ENCODE results near the gene ABCA1. TPM values are rescaled to one million over a fixed set of nuclear protein-coding genes. Genes with fewer than 3 reads are reported as not detected.

ABCA1 gene
- total and polyA plus RNA-seq, 10 of the 15 experiments (the other 5 are each of a cell fraction or from before 2014, with no cell fraction given): 0.01 to 0.56 (median 0.16) TPM

- H3K79me2 ChIP-seq (ENCODE audit: control insufficient read depth, insufficient read depth, low read length): no peaks in the 10 kb centered on the region
- no peaks in the 10 kb centered on the region for H3K9me3 ChIP-seq (replicated peaks; ENCODE audit: control insufficient read depth, insufficient read depth, low read length)
- no peaks in the 10 kb centered on the region; the same call in 1 of the 2 replicates for H3K4me1 ChIP-seq (ENCODE audit: control insufficient read depth, insufficient read depth, low read length)
- intact Hi-C loops (cut with micrococcal nuclease; ENCODE audit: unreplicated experiment) (no loop called here), in situ Hi-C loops (cut with MboI) (no loop called here)
- no peak for ATAC-seq
- BruUV-seq (replicated peaks): no TSS peak
- H3K9ac ChIP-seq (ENCODE audit: control insufficient read depth, insufficient read depth, low read length): no peak overlapping the region
- ChIA-PET POLR2A (no interaction called here), CTCF (interaction anchor here (0.9 kb wide), 1 partner anchor 43 kb away, joined by 3 read pairs; no protein-coding TSS in a partner anchor), RAD21 (ENCODE audit: unreplicated experiment) (no interaction called here), SMC1A (ENCODE audit: uncharacterized antibody, unreplicated experiment) (no interaction called here)
- no peak for DNase-seq (ENCODE audit: low read depth, low spot score)
- H4K20me1 ChIP-seq (ENCODE audit: control insufficient read depth, insufficient read depth): no peaks in the 10 kb centered on the region
- H3K27ac ChIP-seq (ENCODE audit: control insufficient read depth, insufficient read depth): no peak overlapping the region
- no peak overlapping the region for H3K4me3 ChIP-seq
- no peak for FAIRE-seq
- no peaks in the 10 kb centered on the region for H3K27me3 ChIP-seq (replicated peaks in 1 of 2; ENCODE audit: control insufficient read depth in 2 of 2, insufficient read depth in 2 of 2, low read length in 1 of 2)
- WGBS (ENCODE audit: insufficient coverage, insufficient replicate concordance, low lambda C conversion rate, missing lambda C conversion rate): 53% methylated on average over 3 of the region's 3 CpGs
- TF ChIP-seq RAD21 (IDR thresholded peaks at IDR 0.05; ENCODE audit: insufficient read depth, low read depth, low read length) (no peak), PAX5 (IDR thresholded peaks at IDR 0.05; ENCODE audit: borderline replicate concordance, low read depth, low read length) (no peak), NR2C1 (IDR thresholded peaks at IDR 0.05) (no peak), MEF2A (IDR thresholded peaks at IDR 0.05; ENCODE audit: insufficient read depth, low read depth, low read length) (no peak), EP300 (IDR thresholded peaks at IDR 0.05; ENCODE audit: borderline replicate concordance in 1 of 2, control insufficient read depth in 1 of 2, low read depth in 2 of 2, low read length in 2 of 2) (no peak), ZNF687 (IDR thresholded peaks at IDR 0.05) (no peak), ELK1 (IDR thresholded peaks at IDR 0.05; ENCODE audit: low read depth, low read length) (no peak), ZNF384 (IDR thresholded peaks at IDR 0.05; ENCODE audit: borderline replicate concordance, low read depth, low read length) (no peak), BCL11A (IDR thresholded peaks at IDR 0.05; ENCODE audit: low read depth, low read length) (no peak), NKRF (conservative IDR thresholded peaks at IDR 0.05) (no peak), IKZF1 (conservative IDR thresholded peaks at IDR 0.05) (no peak), MYC (IDR thresholded peaks at IDR 0.05; ENCODE audit: insufficient read depth, insufficient read length, insufficient replicate concordance, low read length, severe bottlenecking) (no peak), NFXL1 (IDR thresholded peaks at IDR 0.05; ENCODE audit: borderline replicate concordance) (no peak), MYB (IDR thresholded peaks at IDR 0.05; ENCODE audit: borderline replicate concordance, low read depth, low read length) (no peak), PML (IDR thresholded peaks at IDR 0.05; ENCODE audit: low read length) (no peak), NR2F1 (conservative IDR thresholded peaks at IDR 0.05) (no peak)
- no peak overlapping the region for H2AFZ ChIP-seq (ENCODE audit: control insufficient read depth, low read depth, low read length)
- no peak overlapping the region for H3K4me2 ChIP-seq (ENCODE audit: control insufficient read depth, insufficient read depth)
- H3K36me3 ChIP-seq (ENCODE audit: control insufficient read depth in 2 of 2, insufficient read depth in 2 of 2, low read length in 1 of 2): no peaks in the 10 kb centered on the region
These were observed 139.7 kb downstream of the ABCA1 start for GRCh38 chr9:104788251-104788650.
